Caki2 (cell line): ENCODE results near the gene USP26. TPM values are rescaled to one million over a fixed set of nuclear protein-coding genes. Genes with fewer than 3 reads are reported as not detected.
"Not testable (repeated sequence)": the region's sequence is repeated elsewhere in the genome, so short reads cannot be mapped to it uniquely, and the experiment has no call there.

Experiments
- DNase-seq: peaks from one replicate; pipeline ENCODE4 v3.0.0-alpha.2; 2015; ENCODE audit warnings: low read depth
- in situ Hi-C: cut with HindIII; loops from 2 replicates; pipeline ENCODE4 v1.10.0; 2016; ENCODE audit warnings: low sequenced_read_pairs, low pct_unique_long_range_greater_than_20kb, mixed read lengths
- total RNA-seq: library from RNA; depleted of rRNA; stranded (reverse); fragments of >200 nt; shearing (Covaris generic); gene quantifications from 2 replicates; pipeline ENCODE4 v1.2.3, GENCODE V29; 2014; ENCODE audit warnings: low replicate concordance; rRNA removed

The USP26 gene
- not detected in 2 replicates for total RNA-seq

GRCh38 chrX:133097031-133097430, at the start of gene USP26:
USP26 (minus strand) TSS chrX:133097109; CDS start chrX:133028220, 68,889 bp downstream.
- no peak for DNase-seq
- in situ Hi-C loops = no loop called here

GRCh38 chrX:133134282-133134681, 37.4 kb upstream of the USP26 start:
- no peak for DNase-seq
- in situ Hi-C loops = no loop called here

- DNase-seq = no peak
- in situ Hi-C loops = no loop called here
Measured at GRCh38 chrX:133120406-133120805, 23.5 kb upstream of the USP26 start.

GRCh38 chrX:133094098-133094731, 2.7 kb downstream of the USP26 start:
- in situ Hi-C loops = no loop called here
- DNase-seq = no peak

DNA sequence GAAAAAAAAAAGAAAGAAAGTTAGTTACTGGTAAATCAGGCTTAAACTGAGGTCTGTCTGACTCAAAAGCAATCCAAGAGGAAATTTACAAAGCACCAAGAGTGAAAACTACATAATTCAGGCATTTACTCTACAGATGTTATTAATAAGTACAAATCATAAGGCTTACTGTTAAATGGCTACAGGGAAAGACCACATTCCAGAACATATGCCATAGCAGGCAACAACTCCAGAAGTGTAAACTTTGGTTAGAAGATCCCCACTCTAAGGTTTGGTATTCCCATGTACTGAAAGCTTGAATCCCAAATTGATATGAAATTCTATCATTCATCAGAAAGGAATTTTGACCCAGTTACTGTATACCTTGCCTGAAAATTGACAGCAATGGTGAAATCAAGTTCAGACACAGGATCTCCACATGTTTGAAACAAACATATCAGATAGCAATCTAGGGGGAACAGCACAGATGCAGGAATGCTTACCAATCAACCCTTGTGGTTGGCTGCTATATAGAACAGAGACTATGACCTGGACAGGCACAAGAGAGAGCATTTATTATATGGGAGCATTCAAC, 6.6 kb downstream of the USP26 start:
- no peak for DNase-seq
- in situ Hi-C loops = no loop called here

DNA sequence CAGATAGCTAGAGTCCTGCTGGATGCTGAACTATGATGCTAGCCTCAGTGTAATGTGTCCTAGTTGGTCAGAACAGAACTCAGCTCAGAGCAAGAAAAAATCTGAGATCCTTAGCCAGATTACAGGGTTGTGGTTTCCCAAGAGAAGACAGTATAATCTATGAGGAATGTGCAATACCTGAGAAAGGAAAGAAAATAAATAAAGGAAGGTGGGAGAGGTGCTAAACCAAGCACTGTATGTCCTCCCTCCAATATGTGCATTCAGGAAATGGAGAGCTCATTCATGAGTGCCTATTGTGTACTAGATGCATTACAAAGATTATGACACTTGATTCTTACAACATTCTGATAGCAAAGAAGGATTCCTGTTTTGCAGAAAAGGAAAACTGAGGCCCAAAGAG, 7.5 kb downstream of the USP26 start:
- in situ Hi-C loops = no loop called here
- no peak for DNase-seq

DNA sequence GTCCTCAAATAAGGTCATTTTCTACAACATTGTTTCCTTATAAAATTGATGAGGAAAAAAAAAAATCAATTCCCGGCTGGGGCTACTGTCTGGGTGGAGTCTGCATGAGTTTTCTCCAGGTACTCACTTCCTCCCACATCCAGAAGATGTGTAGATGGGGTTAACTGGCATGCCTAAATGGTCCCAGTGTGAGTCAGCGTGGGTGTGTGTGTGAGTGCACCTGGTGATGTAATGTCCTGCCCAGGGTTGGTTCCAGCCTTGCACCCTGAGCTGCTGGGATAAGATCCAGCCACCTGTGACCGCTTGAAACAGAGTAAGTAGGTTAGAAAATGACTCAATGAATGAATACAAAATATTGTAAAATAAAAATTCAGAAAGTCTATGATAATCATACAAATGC, 11.1 kb downstream of the USP26 start:
- DNase-seq = peak; percentile 1
- in situ Hi-C loops = no loop called here

GRCh38 chrX:133085056-133085455, 11.9 kb downstream of the USP26 start:
- in situ Hi-C loops, DNase-seq: not testable (repeated sequence)

DNA sequence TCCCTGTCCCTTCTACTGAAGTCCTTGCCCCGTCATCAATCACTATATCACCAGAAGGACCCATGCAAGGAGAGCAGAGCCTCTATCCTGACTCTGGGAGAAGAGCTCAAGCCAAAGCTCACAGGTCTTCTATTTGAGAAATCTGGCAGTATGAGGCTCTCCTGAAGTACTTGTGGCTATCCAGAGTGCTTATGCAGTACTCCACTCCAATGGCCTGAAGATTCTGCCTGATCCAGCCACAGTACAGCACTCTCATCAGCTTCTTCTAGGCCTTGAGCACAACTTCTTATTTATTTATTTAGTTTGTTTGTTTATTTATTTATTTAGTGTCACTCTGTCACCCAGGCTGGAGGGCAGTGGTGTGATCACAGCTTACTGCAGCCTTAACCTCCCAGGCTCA, 13.0 kb downstream of the USP26 start:
- in situ Hi-C loops = no loop called here
- no peak for DNase-seq

- no peak for DNase-seq
- in situ Hi-C loops = no loop called here
Measured at GRCh38 chrX:133081990-133082389, 14.9 kb downstream of the USP26 start.

DNA sequence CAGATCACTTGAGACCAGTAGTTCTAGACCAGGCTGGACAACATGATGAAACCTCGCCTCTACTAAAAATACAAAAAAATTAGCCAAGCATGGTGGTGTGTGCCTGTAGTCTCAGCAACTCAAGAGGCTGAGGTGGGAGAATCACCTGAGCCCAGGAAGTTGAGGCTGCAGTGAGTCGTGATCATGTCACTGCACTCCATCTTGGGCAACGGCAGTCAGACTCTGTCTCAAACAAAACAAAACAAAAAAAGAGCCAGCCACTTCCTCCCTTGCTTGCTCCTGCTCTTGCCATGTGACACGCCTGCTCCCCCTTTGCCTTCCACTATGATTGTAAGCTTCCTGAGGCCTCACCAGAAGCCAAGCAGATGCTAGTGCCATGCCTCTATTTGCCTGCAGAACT, 19.1 kb downstream of the USP26 start:
- in situ Hi-C loops = not testable (repeated sequence)

DNA sequence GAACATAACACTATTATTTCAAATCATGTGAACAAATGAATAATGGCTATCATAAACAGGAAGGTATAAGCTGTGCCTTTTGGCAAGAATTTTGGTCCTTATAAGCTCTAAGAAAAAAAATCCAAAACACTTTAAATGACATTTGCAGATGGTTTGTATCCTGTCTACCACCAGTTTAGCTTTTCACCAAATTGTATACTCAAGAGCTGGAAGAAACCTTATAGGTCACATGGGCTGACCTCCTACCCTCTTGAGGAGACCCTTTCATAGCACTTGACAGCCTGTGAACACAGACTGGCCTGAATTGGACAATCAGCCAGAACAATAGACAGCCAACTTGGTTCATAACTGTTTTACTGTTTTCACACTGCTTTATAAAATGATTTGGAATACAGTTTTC, 24.3 kb downstream of the USP26 start:
- in situ Hi-C loops = no loop called here
- DNase-seq = no peak

More for the DNA sequence above, 19.1 kb downstream of the USP26 start:
- not testable (repeated sequence) for DNase-seq

GRCh38 chrX:133068461-133068860, 28.4 kb downstream of the USP26 start:
- in situ Hi-C loops = no loop called here
- no peak for DNase-seq

DNA sequence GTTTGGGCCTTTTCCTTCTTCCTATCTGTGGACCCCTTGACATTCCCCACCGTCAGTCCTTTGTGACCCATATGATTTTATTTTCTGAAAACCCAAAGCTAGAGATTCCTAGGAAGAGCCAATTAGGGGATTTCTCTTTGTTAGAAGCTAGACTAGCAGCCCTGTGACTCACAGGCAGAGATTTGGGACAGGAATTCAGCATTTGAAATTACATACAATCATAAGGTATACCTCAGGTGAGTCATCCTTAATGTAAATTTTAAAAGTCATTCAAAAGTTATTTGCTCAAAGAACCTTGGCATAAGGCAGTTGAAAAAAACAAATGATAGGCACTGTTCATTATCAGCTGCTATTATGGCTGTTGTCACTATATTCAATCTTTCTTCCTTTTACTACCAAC, 40.6 kb downstream of the USP26 start:
- in situ Hi-C loops = no loop called here
- DNase-seq = no peak

- no peak for DNase-seq
- in situ Hi-C loops = no loop called here
Measured at GRCh38 chrX:133054761-133055405, 42.0 kb downstream of the USP26 start.

DNA sequence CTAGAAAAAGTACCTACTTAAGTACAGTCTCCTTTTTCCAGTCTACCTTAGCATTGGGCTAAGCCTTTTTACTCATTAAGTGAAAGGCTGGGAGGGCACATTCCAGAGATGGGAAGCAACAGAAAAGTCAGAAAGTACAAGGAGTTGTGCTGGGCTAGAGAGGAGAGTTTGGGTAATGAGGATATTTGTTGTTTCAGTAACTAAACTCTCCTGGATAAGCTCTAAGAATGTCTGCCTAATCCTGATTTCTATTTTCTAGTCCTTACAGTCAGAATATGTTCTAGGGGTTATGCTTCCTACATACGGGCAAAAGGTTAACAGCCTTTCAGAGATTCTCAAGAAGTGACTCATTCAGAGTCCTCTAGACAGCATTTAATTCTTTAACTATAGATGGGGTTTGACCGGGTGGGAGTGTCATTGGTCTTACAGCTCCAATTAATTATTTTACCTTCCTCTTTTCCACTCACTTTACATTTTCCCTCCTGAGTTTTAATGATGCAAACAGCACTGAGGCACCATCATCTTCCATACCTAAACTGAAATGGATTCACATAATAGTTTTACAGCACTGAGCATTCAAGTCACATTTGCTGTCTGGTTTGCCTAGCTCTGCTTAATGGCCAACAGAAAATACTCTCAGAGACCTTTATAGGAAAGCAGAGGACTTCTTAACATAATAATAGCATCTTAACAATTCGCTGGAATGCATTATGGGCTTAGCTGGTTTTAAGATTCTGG, 42.9 kb downstream of the USP26 start:
- DNase-seq = peak; percentile 40
- in situ Hi-C loops = no loop called here

- in situ Hi-C loops = no loop called here
Measured at GRCh38 chrX:133048751-133049150, 48.2 kb downstream of the USP26 start.

DNA sequence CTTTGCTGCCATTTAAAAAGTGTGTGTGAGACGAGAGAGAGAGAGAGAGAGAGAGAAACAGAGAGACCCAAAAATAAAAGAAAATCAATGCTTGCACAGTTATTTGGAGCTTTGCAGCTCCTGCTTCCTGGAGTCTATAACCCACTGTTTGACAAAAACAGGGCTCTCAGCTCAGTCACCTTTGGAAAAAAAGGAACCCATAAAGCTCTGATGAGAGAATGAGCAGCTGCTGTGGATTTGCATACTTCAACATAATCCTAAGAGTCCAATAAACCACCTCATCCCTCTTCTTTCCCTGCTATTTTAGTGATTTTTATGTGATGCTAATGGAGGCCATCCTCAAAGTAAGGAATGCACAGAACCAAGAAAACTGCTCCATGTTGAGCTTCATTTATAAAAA, 50.3 kb downstream of the USP26 start:
- in situ Hi-C loops = no loop called here
- no peak for DNase-seq

More at GRCh38 chrX:133048751-133049150, 48.2 kb downstream of the USP26 start:
- DNase-seq = no peak

DNA sequence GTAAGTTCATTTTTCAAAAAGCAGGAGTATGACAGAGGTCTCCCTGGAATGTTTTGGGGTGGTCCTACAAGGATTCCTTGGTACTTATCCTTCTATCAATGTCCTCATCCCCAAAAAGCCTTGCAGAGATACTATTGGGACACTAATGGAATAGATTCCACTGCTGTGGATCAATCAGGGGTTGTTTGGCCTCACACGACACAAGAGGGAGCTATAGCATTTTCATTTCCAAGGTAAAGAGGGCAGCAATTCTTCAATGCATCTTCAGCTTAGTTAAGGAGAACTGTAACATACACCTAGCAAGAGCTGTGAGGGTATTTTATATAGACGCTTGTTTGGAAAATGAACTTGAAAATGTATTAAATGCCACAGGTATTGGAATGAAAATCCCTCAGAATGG, 50.9 kb downstream of the USP26 start:
- in situ Hi-C loops = no loop called here
- DNase-seq = no peak
